Renal cortex interstitium (tissue), 15 donors: ENCODE data around the gene INSYN1. TPM values are rescaled to one million over a fixed set of nuclear protein-coding genes. Genes with fewer than 3 reads are reported as not detected.
"Not testable (repeated sequence)": the region's sequence is repeated elsewhere in the genome, so short reads cannot be mapped to it uniquely, and the experiment has no call there.

Source experiments
- DNase-seq, 11 donors: peaks; one replicate each; pipeline ENCODE4 v3.0.0-alpha.2; 2013; ENCODE audit warnings: low read depth in 9 of 11, low spot score in 4 of 11; ENCODE audit errors: extremely low read depth in 1 of 11
- long read RNA-seq, 16 experiments: transcript quantifications; one replicate each; lab custom pipeline, GENCODE V29; 2026
- polyA plus RNA-seq, 3 donors: library from polyadenylated mRNA; unstranded; fragments of 120-200 nt; gene quantifications; one replicate each; pipeline ENCODE4 v1.2.1, GENCODE V29; 2013; ENCODE audit not compliant: insufficient read length in 3 of 3

Gene INSYN1, protein sequence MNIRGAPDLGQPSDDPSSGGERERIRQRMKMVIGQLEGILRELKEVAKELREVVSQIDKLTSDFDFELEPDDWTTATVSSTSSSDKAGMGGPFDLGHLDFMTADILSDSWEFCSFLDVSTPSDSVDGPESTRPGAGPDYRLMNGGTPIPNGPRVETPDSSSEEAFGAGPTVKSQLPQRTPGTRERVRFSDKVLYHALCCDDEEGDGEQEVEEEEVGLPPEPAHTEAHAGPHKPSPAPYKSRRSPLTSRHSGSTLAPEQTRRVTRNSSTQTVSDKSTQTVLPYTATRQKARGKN
- 10 to 100 TPM; 11.1 to 26.2 (median 22.8) TPM for polyA plus RNA-seq
- long read RNA-seq, donor 1, full-length matches to known transcripts = 6 of 6 reads
- long read RNA-seq, donor 1, partial matches to known transcripts = 0 of 6 reads
- long read RNA-seq, donor 1, other reads (novel, unspliced or antisense) = 0 of 6 reads
- long read RNA-seq, donor 2, full-length matches to known transcripts = 4 of 4 reads
- long read RNA-seq, donor 2, partial matches to known transcripts = 0 of 4 reads
- long read RNA-seq, donor 2, other reads (novel, unspliced or antisense) = 0 of 4 reads
- long read RNA-seq, donor 3, full-length matches to known transcripts = 6 of 6 reads
- long read RNA-seq, donor 3, partial matches to known transcripts = 0 of 6 reads
- long read RNA-seq, donor 3, other reads (novel, unspliced or antisense) = 0 of 6 reads
- long read RNA-seq, donor 4, full-length matches to known transcripts = 6 of 6 reads
- long read RNA-seq, donor 4, partial matches to known transcripts = 0 of 6 reads
- long read RNA-seq, donor 4, other reads (novel, unspliced or antisense) = 0 of 6 reads
- long read RNA-seq, donor 5 = 0 reads
- long read RNA-seq, donor 6, full-length matches to known transcripts = 7 of 7 reads
- long read RNA-seq, donor 6, partial matches to known transcripts = 0 of 7 reads
- long read RNA-seq, donor 6, other reads (novel, unspliced or antisense) = 0 of 7 reads
- long read RNA-seq, donor 7, full-length matches to known transcripts = 4 of 4 reads
- long read RNA-seq, donor 7, partial matches to known transcripts = 0 of 4 reads
- long read RNA-seq, donor 7, other reads (novel, unspliced or antisense) = 0 of 4 reads
- long read RNA-seq, donor 8 = 0 reads
- long read RNA-seq, donor 9, full-length matches to known transcripts = 4 of 4 reads
- long read RNA-seq, donor 9, partial matches to known transcripts = 0 of 4 reads
- long read RNA-seq, donor 9, other reads (novel, unspliced or antisense) = 0 of 4 reads
- long read RNA-seq, donor 10, full-length matches to known transcripts = 2 of 2 reads
- long read RNA-seq, donor 10, partial matches to known transcripts = 0 of 2 reads
- long read RNA-seq, donor 10, other reads (novel, unspliced or antisense) = 0 of 2 reads
- long read RNA-seq, donor 11, full-length matches to known transcripts = 6 of 6 reads
- long read RNA-seq, donor 11, partial matches to known transcripts = 0 of 6 reads
- long read RNA-seq, donor 11, other reads (novel, unspliced or antisense) = 0 of 6 reads
- long read RNA-seq, donor 12, full-length matches to known transcripts = 5 of 5 reads
- long read RNA-seq, donor 12, partial matches to known transcripts = 0 of 5 reads
- long read RNA-seq, donor 12, other reads (novel, unspliced or antisense) = 0 of 5 reads
- long read RNA-seq, donor 13 = 0 reads
- long read RNA-seq, donor 14, full-length matches to known transcripts = 10 of 10 reads
- long read RNA-seq, donor 14, partial matches to known transcripts = 0 of 10 reads
- long read RNA-seq, donor 14, other reads (novel, unspliced or antisense) = 0 of 10 reads
- long read RNA-seq, donor 15, full-length matches to known transcripts = 1 of 1 reads
- long read RNA-seq, donor 15, partial matches to known transcripts = 0 of 1 reads
- long read RNA-seq, donor 15, other reads (novel, unspliced or antisense) = 0 of 1 reads
- long read RNA-seq, donor 16, full-length matches to known transcripts = 13 of 13 reads
- long read RNA-seq, donor 16, partial matches to known transcripts = 0 of 13 reads
- long read RNA-seq, donor 16, other reads (novel, unspliced or antisense) = 0 of 13 reads

DNA sequence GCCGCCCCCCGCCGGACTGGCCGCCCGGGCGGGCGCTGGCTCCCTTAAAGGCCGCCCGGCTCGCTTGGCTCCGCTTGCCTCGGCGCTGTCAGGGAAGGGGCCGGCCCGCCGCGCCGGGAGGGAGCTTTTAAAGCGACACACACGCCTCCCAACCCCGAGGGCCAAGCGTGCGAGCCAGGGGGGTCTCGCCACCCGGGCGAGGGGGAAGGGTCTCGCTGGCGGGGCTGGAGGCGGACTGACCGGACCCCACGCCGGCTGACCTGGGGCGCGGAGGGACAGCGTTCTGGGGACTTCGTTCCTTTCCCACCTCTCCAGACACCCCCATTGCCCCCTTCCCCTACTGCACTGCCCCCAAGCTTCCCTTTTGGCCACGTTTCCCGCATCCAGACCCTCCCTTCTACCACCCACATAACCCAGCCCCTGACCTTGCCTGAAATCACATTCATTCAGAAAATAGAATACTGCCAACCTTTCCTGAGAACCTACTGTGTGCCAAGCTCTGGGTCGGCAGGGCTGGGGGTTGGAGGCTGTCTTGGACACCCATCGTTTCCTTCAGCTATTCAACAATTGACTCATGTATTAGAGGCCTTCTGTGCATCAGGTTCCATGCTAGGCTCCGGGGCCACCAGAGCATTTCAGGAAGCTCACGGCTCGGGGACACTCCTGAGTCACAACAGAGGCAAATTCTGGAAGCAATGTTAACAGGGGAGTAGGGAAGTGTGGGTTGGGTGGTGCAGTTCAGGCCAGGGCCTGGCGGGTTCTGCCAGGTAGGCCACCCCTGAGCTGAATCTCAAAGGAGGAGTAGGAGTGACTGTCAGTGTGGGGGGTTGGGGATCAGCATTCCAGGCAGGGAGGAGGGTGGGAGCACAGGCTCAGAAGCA is at the start of gene INSYN1:
Gene INSYN1, minus strand, starts transcription at position 102 of the 881 bp plus-strand sequence. CDS start 2,221 bp downstream, outside the sequence.
- peak in 4 of 11 donors; percentile 30 to 52 (median 40) for DNase-seq

DNA sequence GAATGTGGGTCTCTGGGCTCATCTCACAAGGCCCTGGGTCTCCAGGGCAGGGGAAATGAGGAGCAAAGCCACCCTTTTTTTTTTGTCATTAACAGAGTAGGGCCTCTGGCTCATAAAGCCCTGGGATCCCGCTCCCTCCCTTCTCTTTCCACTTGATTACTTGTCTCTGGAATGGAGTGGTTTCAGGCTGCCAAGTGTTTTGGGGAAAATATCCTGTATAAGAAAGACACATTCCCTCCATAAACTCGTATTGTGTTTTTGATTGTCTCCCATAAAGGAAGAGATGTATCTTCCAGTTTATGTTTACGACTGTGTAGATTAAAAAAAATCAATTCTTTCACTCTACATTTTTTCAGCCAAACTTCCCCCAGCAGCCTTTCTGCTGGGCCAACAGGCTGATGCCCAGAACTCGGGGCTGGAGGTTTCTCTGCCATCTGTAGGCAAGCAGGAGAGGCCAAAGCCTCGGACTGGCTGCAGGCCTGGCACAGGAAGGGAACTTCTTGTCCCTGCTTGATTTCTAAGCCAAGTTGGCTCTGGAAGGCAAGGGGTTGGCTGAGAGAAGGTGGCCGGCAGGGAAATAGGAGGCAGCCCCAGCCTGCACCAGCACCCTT is 49.4 kb upstream of the INSYN1 start:
- no peak for DNase-seq

DNA sequence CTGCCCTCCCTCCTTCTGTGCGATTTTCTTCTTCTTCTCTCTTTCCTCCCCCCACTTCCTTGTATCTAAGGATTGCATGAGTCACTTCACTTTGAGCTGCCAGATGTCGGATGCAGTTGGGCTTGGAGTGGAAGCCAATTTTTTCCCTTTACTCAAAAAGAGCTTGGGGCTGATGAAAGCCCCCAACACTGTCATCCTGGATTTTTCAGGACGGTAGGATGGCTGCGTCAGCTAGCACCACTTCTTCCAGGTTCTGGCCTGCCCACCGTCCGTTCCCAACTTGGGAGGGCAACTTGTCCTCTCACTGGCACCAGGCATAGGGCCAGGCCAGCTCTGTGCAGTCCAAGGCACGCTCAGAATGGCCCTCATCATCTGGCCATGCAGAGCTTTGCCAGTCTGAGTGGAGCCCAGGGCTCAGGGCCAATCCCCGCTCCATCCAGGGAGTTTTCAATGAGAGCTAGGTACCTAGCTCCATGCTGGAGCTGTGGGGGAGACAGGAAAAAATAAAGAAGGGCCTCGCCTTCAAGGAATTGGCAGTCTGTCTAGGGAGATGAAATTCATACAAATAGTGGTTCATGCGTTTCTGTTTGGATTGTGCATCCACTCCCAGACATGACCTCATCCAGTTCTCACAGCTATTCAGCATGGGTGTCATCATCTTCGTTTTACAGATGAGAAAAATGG is 47.7 kb upstream of the INSYN1 start:
- DNase-seq = peak in 1 of 11 donors; percentile 13

DNA sequence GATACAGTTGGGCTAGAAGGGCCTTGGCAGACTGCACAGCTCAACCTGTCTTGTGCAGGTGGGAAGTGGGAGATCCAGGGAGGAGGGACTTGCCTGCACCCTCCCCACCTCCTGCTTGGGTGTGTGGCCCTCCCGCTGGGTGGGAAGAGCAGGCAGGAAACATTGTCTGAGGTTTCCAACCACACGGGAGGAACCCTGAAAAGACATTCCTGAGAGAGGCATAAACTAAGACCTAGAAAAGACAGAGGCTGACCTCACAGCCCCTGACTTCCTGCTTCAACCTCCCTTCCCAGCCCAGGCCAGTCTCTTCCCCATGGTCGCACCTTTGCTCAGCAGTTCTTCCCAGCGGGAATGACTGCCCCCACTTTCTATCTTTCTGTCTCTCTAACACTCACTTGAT is 46.3 kb upstream of the INSYN1 start:
- no peak for DNase-seq

DNA sequence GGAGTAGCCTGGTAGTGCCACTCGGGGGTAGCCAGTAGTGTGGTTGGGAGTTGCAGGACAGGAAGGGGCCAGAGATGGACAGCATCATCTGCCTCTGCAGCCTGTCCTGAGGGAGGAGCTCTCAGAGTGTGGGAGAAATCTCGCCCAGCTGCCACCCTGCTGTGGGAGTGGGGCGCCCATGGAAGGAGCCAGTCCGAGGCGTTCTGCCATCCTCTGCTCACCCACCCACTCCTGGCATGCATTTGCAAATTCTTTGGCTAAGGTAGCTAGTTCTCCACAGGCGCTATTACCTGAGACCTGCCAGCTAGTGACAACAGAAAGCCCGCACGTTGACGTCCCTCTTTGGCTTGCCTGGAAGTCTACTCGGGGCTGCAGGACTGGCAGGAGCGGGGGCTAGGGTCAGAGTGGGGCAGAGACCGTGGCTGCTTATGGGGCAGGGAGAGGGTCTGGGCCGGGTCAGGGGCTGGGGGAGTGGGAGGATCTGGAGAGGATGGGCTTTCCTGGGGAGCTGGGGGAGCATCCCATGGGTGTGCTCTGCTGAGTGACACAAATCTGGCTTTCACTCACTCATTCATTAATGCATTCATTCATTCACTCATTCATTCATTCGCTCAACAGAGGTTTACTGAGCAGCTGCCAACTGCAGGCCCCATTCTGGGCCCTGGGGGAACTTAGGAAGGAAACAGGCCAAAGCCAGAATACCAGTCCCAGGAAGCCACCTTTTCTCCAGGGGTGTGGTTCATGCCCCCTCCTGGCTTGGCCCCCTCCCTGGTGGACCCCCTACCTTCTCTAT is 44.4 kb upstream of the INSYN1 start:
- no peak for DNase-seq

DNA sequence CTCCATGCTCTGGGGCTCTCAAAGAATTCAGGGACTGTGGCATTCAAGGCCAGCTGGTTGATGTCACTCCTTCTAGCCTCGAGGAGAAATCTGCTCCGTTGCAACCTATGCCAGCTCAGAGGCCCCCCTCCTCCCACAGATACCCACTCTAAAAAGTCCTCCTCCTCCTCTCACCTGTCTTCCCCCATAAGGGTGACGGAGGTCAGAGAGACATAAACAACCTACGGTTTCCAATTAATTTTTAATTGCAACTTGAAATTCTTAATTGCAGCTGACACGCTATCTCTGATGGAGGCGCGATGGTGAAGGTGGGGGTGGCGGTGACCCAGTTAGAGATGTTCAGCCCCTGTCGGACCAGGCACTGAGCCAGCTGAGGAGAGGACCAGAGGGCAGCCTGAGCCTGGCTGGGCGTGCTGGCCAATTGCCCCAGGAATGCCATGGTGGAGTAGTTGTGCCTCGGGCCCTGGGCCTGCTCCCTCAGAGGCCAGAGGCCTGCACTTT is 43.2 kb upstream of the INSYN1 start:
- DNase-seq = peak in 4 of 11 donors; percentile 24 to 41 (median 30)

DNA sequence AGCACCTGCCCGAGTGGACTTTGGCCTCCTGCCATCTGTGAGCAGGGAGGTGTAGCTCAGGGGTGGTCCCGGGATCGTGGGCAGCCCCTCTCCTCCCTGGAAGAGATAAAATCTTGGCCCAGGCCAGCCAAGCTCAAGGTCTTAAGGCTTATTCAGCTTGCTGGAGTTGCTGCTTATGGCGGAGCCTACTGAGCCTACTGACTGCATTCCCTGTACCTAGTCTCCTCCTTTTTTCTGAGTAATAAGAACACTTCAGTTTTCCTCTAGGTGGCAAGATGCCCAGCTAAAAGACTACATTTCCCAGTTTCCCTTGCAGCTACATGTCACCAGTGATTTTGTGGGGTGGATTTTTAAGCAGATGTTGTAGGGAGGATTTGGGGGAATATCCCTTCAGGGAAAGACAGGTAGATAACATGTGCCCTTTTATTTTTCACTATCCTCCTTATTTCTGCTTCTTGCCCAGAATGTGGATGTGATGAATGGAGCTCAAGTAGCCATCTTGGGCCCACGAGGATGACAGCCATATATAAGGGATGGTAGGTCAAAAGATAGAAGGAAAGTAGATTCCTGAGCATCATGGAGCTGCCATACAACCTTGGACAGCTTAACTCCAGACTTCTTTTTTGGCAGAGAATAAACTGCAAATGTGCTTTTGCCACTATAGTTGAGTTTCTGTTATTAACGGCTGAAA is 41.4 kb upstream of the INSYN1 start:
- no peak for DNase-seq

DNA sequence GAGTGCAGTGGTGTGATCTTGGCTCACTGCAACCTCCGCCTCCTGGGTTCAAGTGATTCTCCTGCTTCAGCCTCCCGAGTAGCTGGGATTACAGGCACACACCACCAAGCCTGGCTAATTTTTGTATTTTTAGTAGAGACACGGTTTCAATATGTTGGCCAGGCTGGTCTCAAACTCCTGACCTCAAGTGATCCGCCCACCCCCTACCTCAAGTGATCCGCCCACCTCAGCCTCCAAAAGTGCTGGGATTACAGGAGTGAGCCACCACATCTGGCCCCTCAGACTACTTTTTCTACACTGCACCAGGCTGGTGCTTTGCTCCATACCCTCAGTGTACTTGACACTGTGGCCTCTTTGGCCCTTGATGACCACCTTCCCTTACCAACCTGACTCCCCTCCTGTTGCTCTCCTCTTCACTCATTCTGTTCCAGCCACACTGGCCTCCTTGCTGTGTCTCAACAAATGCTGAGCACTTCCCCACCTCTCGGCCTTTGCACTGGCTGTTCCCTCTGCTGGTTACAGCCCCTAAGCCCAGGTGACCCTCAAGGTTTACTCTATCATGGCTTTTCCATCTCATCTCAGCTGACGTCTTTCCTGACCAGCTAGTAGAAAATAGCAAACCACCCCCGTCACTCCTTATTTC is 39.9 kb upstream of the INSYN1 start:
- not testable (repeated sequence) for DNase-seq

DNA sequence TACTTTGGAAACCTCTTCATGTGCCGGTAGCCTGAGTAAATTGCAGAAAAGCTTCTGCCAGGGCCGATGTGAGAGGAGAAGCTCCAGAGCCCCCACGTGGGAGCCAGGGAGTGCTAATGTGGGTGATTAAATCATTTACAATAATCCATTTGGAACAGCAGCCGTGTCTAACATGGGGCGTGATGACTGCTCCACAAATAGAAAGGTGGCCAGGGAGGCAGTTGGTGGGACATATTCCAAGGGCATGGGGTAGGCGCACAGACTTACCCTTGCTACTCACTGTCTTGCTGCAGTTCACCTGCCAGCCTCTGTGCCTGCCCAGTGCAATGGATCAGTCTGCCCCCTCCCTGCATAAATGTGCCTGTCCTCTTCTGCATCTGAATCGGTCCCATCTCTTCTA is 39.3 kb upstream of the INSYN1 start:
- DNase-seq = no peak

DNA sequence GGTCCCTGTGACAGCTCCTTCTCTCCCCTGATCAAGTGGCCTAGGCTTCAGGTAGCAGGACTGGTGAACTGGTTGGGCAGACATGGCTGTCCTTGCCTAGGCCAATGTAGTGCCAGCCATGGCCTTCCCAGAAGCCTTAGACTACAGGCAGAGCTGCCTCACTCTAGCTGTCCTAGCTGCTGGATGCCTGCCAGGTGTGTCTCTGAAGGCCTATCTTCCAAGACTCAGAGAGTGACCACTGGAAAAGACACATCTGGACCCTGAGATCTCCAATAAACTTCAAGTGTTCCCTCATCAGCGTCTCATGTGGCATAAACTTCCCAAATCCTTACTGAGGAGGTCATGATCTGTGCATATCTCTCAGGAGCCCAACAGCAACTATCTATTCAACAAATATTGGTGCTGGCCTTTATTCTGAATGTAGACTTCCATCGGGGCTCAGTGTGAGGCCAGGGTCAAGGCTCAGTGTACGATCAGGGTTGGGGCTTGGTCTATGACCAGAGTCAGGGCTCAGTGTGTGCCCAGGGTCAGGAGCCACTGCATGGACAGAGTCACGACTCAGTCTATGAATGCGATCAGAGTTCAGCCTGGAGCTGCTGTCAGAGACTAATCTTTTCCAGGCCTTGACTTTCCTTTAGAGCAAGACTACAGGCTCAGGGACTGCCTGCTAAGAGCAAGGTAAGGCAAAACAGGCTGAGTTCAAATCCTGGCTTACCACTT is 36.5 kb upstream of the INSYN1 start:
- DNase-seq = no peak

DNA sequence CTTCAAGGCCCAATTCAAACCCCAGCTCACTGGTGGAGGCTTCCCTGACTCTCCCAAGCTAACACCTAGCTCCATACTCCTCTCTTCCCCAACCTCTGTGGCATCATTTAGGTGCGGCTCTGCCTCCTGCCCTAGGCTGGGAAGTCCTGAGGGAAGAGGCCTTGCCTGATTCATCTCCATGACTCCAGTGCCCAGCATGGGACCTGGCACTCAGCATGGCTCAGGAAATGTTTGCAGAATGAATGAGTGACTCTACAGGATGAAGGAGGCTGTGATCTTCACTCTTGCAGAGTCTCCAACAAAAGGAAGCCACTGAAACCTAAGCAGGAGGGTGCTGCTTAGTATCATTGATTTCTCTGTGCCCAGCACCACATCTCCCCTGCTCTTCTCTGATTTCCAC is 34.5 kb upstream of the INSYN1 start:
- no peak for DNase-seq

DNA sequence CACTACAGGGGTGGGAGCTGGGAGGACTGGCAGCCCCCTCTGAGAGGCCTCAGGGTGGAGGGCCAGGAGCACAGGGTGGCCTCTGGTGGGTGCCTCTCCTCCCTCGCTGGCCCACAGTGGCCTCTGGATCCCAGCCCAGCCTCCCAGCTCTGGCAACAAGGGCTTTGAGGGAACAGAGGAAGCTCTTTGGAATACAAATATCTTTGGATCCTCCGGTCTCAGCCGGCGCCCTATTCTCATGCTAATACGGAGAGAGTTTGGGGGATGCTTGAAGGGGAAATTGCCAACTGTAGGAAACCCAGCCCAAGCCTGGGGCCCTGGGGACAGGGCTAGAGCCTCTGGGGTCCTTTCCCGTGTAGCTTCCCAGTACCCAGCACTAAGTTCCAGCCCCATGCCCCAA is 33.4 kb upstream of the INSYN1 start:
- DNase-seq = no peak
